ENCODE measurements around the gene SMAGP. TPM values are rescaled to one million over a fixed set of nuclear protein-coding genes. Genes with fewer than 3 reads are reported as not detected.
"Not testable (repeated sequence)": the region's sequence is repeated elsewhere in the genome, so short reads cannot be mapped to it uniquely, and the experiment has no call there.

The SMAGP gene
- polyA plus RNA-seq, 1 donor (not counting 4 experiments of a cell fraction or from before 2014, with no cell fraction given), result 52.1 TPM

DNA sequence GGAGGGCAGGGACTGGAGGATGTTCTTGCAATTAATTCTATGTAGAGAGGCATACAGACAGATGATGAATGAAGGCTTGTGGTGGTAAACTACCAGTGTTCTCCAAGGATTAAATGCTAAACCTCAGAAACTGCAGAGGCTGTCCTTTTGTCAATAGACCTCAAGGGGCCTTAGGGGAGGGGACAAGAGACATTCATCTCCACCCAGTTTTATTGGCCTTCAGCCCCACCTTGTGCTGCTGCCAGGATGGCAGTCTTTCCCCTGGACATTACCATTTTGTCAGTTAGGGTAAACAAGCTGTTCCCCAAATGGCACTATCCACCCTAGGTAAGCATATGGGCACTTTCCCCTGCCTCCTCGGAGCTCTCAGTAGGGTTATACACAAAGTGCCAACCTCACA lies 4.9 kb upstream of the SMAGP start:
- no peak overlapping the region for H3K4me2 ChIP-seq (ENCODE audit: control insufficient read depth, extremely low read depth, insufficient read depth, low read depth, low read length)
- TF ChIP-seq, protein P1, sequence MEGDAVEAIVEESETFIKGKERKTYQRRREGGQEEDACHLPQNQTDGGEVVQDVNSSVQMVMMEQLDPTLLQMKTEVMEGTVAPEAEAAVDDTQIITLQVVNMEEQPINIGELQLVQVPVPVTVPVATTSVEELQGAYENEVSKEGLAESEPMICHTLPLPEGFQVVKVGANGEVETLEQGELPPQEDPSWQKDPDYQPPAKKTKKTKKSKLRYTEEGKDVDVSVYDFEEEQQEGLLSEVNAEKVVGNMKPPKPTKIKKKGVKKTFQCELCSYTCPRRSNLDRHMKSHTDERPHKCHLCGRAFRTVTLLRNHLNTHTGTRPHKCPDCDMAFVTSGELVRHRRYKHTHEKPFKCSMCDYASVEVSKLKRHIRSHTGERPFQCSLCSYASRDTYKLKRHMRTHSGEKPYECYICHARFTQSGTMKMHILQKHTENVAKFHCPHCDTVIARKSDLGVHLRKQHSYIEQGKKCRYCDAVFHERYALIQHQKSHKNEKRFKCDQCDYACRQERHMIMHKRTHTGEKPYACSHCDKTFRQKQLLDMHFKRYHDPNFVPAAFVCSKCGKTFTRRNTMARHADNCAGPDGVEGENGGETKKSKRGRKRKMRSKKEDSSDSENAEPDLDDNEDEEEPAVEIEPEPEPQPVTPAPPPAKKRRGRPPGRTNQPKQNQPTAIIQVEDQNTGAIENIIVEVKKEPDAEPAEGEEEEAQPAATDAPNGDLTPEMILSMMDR (optimal IDR thresholded peaks at IDR 0.05 in 1 of 3, IDR thresholded peaks at IDR 0.05 in 1 of 3, conservative IDR thresholded peaks at IDR 0.05 in 1 of 3; ENCODE audit: extremely low read depth in 1 of 3, insufficient read depth in 2 of 3, low read length in 3 of 3), result no peak
- TF ChIP-seq EZH2 (IDR thresholded peaks at IDR 0.05; ENCODE audit: low read length), result no peak
- peaks cover 13% of the 10 kb centered on the region for H3K4me1 ChIP-seq (ENCODE audit: control insufficient read depth, extremely low read depth, insufficient read depth, low read length)
- H3K9me1 ChIP-seq (ENCODE audit: control insufficient read depth, extremely low read depth, insufficient read depth, low read length), result no peaks in the 10 kb centered on the region
- H2AFZ ChIP-seq (ENCODE audit: control insufficient read depth, low read length), result no peak overlapping the region
- H4K20me1 ChIP-seq (ENCODE audit: control insufficient read depth, extremely low read depth, insufficient read depth, low read length), result no peaks in the 10 kb centered on the region
- H3K36me3 ChIP-seq (ENCODE audit: control insufficient read depth in 2 of 2, extremely low read depth in 1 of 2, insufficient read depth in 2 of 2, low read length in 2 of 2), result no peaks in the 10 kb centered on the region
- no peak for DNase-seq (ENCODE audit: low read depth, low spot score)
- H3K27me3 ChIP-seq (ENCODE audit: control insufficient read depth, extremely low read depth, insufficient read depth, low read length), result no peaks in the 10 kb centered on the region
- H3K4me3 ChIP-seq (ENCODE audit: control insufficient read depth in 2 of 3, extremely low read depth in 1 of 3, insufficient read depth in 2 of 3, low read depth in 1 of 3, low read length in 3 of 3), result no peak overlapping the region
- no peak overlapping the region for H3K27ac ChIP-seq (ENCODE audit: control insufficient read depth, insufficient read depth, low read length)
- H3K9me3 ChIP-seq (ENCODE audit: control insufficient read depth, low read depth, low read length), result no peaks in the 10 kb centered on the region
- dilution Hi-C loops (cut with MboI; ENCODE audit: extremely low pct_ligation_motif_present, low sequenced_read_pairs), result no loop called here
- H3K79me2 ChIP-seq (ENCODE audit: control insufficient read depth, insufficient read depth, low read length), result no peaks in the 10 kb centered on the region
- H3K9ac ChIP-seq (ENCODE audit: control insufficient read depth, extremely low read depth, insufficient read depth, low read length), result no peak overlapping the region
- FAIRE-seq, result no peak

- H2AFZ ChIP-seq (ENCODE audit: control insufficient read depth, low read length); H3K4me3 ChIP-seq (ENCODE audit: control insufficient read depth in 2 of 3, extremely low read depth in 1 of 3, insufficient read depth in 2 of 3, low read depth in 1 of 3, low read length in 3 of 3); dilution Hi-C loops (cut with MboI; ENCODE audit: extremely low pct_ligation_motif_present, low sequenced_read_pairs); H3K9me3 ChIP-seq (ENCODE audit: control insufficient read depth, low read depth, low read length); DNase-seq (ENCODE audit: low read depth, low spot score); H4K20me1 ChIP-seq (ENCODE audit: control insufficient read depth, extremely low read depth, insufficient read depth, low read length); H3K9me1 ChIP-seq (ENCODE audit: control insufficient read depth, extremely low read depth, insufficient read depth, low read length); H3K27me3 ChIP-seq (ENCODE audit: control insufficient read depth, extremely low read depth, insufficient read depth, low read length); FAIRE-seq; H3K36me3 ChIP-seq (ENCODE audit: control insufficient read depth in 2 of 2, extremely low read depth in 1 of 2, insufficient read depth in 2 of 2, low read length in 2 of 2); H3K4me2 ChIP-seq (ENCODE audit: control insufficient read depth, extremely low read depth, insufficient read depth, low read depth, low read length); H3K27ac ChIP-seq (ENCODE audit: control insufficient read depth, insufficient read depth, low read length); H3K9ac ChIP-seq (ENCODE audit: control insufficient read depth, extremely low read depth, insufficient read depth, low read length): not testable (repeated sequence)
- Histone ChIP-seq H3K4me1 (ENCODE audit: control insufficient read depth, extremely low read depth, insufficient read depth, low read length) (peaks cover 22% of the 10 kb centered on the region), H3K79me2 (ENCODE audit: control insufficient read depth, insufficient read depth, low read length) (peaks cover 11% of the 10 kb centered on the region)
Observed at GRCh38 chr12:51272810-51273209, 2.6 kb upstream of the SMAGP start.

DNA sequence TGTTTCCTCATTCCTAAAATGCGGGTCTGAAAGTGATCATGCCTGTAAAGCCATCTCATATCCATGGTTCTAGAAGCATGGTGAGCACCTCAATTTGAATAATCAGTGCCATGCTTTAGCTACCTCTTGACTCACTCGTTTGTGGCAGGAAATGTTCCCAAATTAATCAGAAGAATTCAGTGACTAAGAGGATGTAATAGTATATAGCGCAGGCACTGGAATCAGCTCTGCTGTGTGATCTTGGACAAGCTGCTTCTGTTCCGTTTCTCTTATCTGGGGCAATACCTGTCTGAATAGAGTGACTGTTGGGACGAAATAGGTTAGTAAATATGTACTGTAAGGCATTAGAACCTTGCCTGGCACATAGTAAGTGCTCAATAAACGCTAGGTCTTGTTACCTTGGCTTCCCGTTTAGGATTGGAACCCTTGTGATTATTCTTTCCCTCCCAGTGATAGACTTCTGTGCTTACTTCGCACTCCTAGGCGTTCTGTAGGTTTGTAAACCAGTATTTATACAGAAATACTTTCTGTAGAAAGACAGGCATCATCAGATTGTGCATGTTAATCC lies 820 bp upstream of the SMAGP start:
- H3K4me3 ChIP-seq (ENCODE audit: control insufficient read depth in 2 of 3, extremely low read depth in 1 of 3, insufficient read depth in 2 of 3, low read depth in 1 of 3, low read length in 3 of 3), result peak overlapping the region; percentile 62 to 90 (median 89)
- H3K9ac ChIP-seq (ENCODE audit: control insufficient read depth, extremely low read depth, insufficient read depth, low read length), result peak overlapping the region; percentile 94
- DNase-seq (ENCODE audit: low read depth, low spot score) (peak; percentile 58), FAIRE-seq (peak; percentile 82)
- no peaks in the 10 kb centered on the region for H3K27me3 ChIP-seq (ENCODE audit: control insufficient read depth, extremely low read depth, insufficient read depth, low read length)
- peaks cover 22% of the 10 kb centered on the region for H3K4me1 ChIP-seq (ENCODE audit: control insufficient read depth, extremely low read depth, insufficient read depth, low read length)
- no peaks in the 10 kb centered on the region for H3K36me3 ChIP-seq (ENCODE audit: control insufficient read depth in 2 of 2, extremely low read depth in 1 of 2, insufficient read depth in 2 of 2, low read length in 2 of 2)
- no peaks in the 10 kb centered on the region for H4K20me1 ChIP-seq (ENCODE audit: control insufficient read depth, extremely low read depth, insufficient read depth, low read length)
- H3K27ac ChIP-seq (ENCODE audit: control insufficient read depth, insufficient read depth, low read length), result peak overlapping the region; percentile 94
- H3K79me2 ChIP-seq (ENCODE audit: control insufficient read depth, insufficient read depth, low read length), result peaks cover 14% of the 10 kb centered on the region
- H2AFZ ChIP-seq (ENCODE audit: control insufficient read depth, low read length), result peak overlapping the region; percentile 78
- TF ChIP-seq EZH2 (IDR thresholded peaks at IDR 0.05; ENCODE audit: low read length), result no peak
- TF ChIP-seq, protein P1 (optimal IDR thresholded peaks at IDR 0.05 in 1 of 3, IDR thresholded peaks at IDR 0.05 in 1 of 3, conservative IDR thresholded peaks at IDR 0.05 in 1 of 3; ENCODE audit: extremely low read depth in 1 of 3, insufficient read depth in 2 of 3, low read length in 3 of 3), result no peak
- dilution Hi-C loops (cut with MboI; ENCODE audit: extremely low pct_ligation_motif_present, low sequenced_read_pairs), result no loop called here
- no peaks in the 10 kb centered on the region for H3K9me3 ChIP-seq (ENCODE audit: control insufficient read depth, low read depth, low read length)
- H3K4me2 ChIP-seq (ENCODE audit: control insufficient read depth, extremely low read depth, insufficient read depth, low read depth, low read length), result peak overlapping the region; percentile 99
- H3K9me1 ChIP-seq (ENCODE audit: control insufficient read depth, extremely low read depth, insufficient read depth, low read length), result no peaks in the 10 kb centered on the region
